Activated naive CD4-positive, alpha-beta T cell treated with anti-CD3 and anti-CD28 coated beads for 36 hours (primary cell): ENCODE results near the gene CDK14. TPM values are rescaled to one million over a fixed set of nuclear protein-coding genes. Genes with fewer than 3 reads are reported as not detected.

Experiments
- CTCF ChIA-PET: fragments of 350-600 bp; sonication (Branson Sonifier 250); formaldehyde crosslinking; loops from one replicate; lab custom pipeline; 2021; ENCODE audit warnings: antibody characterized with exemption; lab: Charles Lee
- DNase-seq: peaks from one replicate; pipeline ENCODE4 v3.0.0-alpha.2; 2020
- H3K27ac Mint-ChIP-seq: one replicate; pipeline ENCODE4 v1.8.0; 2021; ENCODE audit warnings: mild to moderate bottlenecking, mixed read lengths
- H3K27me3 Mint-ChIP-seq: one replicate; pipeline ENCODE4 v1.8.0; 2021; ENCODE audit warnings: low read depth, mixed read lengths
- H3K36me3 Mint-ChIP-seq: one replicate; pipeline ENCODE4 v1.8.0; 2021; ENCODE audit warnings: low read depth, mixed read lengths
- H3K4me1 Mint-ChIP-seq: one replicate; pipeline ENCODE4 v1.8.0; 2021; ENCODE audit warnings: low read depth, mixed read lengths
- H3K4me3 Mint-ChIP-seq: one replicate; pipeline ENCODE4 v1.8.0; 2021; ENCODE audit warnings: mild to moderate bottlenecking, moderate library complexity, mixed read lengths
- H3K9me3 Mint-ChIP-seq: one replicate; pipeline ENCODE4 v1.8.0; 2021; ENCODE audit warnings: mixed read lengths
- intact Hi-C: fragments of 100-400 bp; cut with micrococcal nuclease; formaldehyde crosslinking; loops from one replicate; pipeline ENCODE4 v1.15.1; 2023
- total RNA-seq, 2 experiments: library from RNA; stranded (reverse); gene quantifications; one replicate each; pipeline ENCODE4 v1.2.3, GENCODE V29; 2021

Gene CDK14
- total RNA-seq, 2 experiments from 2014 or later, result 0.42 to 0.81 TPM

GRCh38 chr7:91247500-91247899, 651.4 kb downstream of the CDK14 start:
- Mint-ChIP-seq H3K9me3 (no peaks in the 10 kb centered on the region), H3K27me3 (no peaks in the 10 kb centered on the region), H3K4me1 (no peaks in the 10 kb centered on the region), H3K36me3 (no peaks in the 10 kb centered on the region), H3K27ac (no peak overlapping the region), H3K4me3 (no peak overlapping the region)
- intact Hi-C loops, result no loop called here
- CTCF ChIA-PET, result no interaction called here
- no peak for DNase-seq

GRCh38 chr7:91248996-91249395, 652.9 kb downstream of the CDK14 start:
- intact Hi-C loops, result no loop called here
- no peak overlapping the region for H3K27ac Mint-ChIP-seq
- no peak overlapping the region for H3K4me3 Mint-ChIP-seq
- H3K9me3 Mint-ChIP-seq, result no peaks in the 10 kb centered on the region
- no peaks in the 10 kb centered on the region for H3K4me1 Mint-ChIP-seq
- peak; percentile 10 for DNase-seq
- no peaks in the 10 kb centered on the region for H3K36me3 Mint-ChIP-seq
- H3K27me3 Mint-ChIP-seq, result no peaks in the 10 kb centered on the region
- CTCF ChIA-PET, result no interaction called here

GRCh38 chr7:91249506-91250233, 653.5 kb downstream of the CDK14 start:
- Mint-ChIP-seq H3K27me3 (no peaks in the 10 kb centered on the region), H3K9me3 (no peaks in the 10 kb centered on the region), H3K27ac (no peak overlapping the region), H3K4me3 (no peak overlapping the region), H3K36me3 (no peaks in the 10 kb centered on the region), H3K4me1 (no peaks in the 10 kb centered on the region)
- DNase-seq, result no peak
- intact Hi-C loops, result no loop called here
- CTCF ChIA-PET, result no interaction called here

GRCh38 chr7:91250706-91251105, 654.6 kb downstream of the CDK14 start:
- Mint-ChIP-seq H3K9me3 (peaks cover 2% of the 10 kb centered on the region), H3K4me3 (no peak overlapping the region), H3K27me3 (peaks cover 3% of the 10 kb centered on the region), H3K4me1 (no peaks in the 10 kb centered on the region), H3K36me3 (no peaks in the 10 kb centered on the region), H3K27ac (no peak overlapping the region)
- intact Hi-C loops, result no loop called here
- CTCF ChIA-PET, result no interaction called here
- no peak for DNase-seq

GRCh38 chr7:91251877-91252276, 655.8 kb downstream of the CDK14 start:
- H3K36me3 Mint-ChIP-seq, result no peaks in the 10 kb centered on the region
- intact Hi-C loops, result no loop called here
- no peak for DNase-seq
- peaks cover 11% of the 10 kb centered on the region for H3K9me3 Mint-ChIP-seq
- H3K27ac Mint-ChIP-seq, result no peak overlapping the region
- H3K4me1 Mint-ChIP-seq, result no peaks in the 10 kb centered on the region
- no peak overlapping the region for H3K4me3 Mint-ChIP-seq
- CTCF ChIA-PET, result no interaction called here
- H3K27me3 Mint-ChIP-seq, result peaks cover 6% of the 10 kb centered on the region

Other genes starting within 250 kb of the CDK14 start
- 10 to 100 TPM; 35.8 to 39.3 TPM for gene GTPBP10, start 249.6 kb upstream of the CDK14 start, total RNA-seq
- gene CLDN12, start 192.9 kb upstream of the CDK14 start, total RNA-seq, result 10 to 100 TPM; 14.8 to 15.3 TPM
- not detected for gene PTTG1IP2, start 126.7 kb upstream of the CDK14 start, total RNA-seq